ENCODE data around the gene PLEK. TPM values are rescaled to one million over a fixed set of nuclear protein-coding genes. Genes with fewer than 3 reads are reported as not detected.

The PLEK gene
- total and polyA plus RNA-seq, 2 donors (not counting 1 experiment from before 2014, with no cell fraction given), result 39.9 to 78.3 TPM

DNA sequence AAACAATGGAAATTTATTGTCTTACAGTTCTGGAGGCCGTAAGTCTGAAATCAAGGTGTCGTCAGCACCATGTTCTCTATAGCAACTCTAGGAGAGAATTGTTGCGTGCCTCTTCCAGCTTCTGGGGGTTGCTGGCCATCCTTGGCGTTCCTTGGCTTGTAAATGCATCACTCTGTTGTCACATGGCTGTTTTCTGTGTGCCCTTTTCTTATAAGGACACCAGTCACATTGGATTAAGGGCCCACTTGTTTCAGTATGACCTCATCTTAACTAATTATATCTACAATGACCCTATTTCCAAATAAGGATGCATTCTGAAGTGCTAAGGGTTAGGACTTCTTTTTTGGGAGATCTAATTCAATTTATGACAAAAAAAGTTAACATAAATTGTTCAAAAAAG lies 1.4 kb upstream of the PLEK start:
- POLR2A ChIA-PET, result no interaction called here

DNA sequence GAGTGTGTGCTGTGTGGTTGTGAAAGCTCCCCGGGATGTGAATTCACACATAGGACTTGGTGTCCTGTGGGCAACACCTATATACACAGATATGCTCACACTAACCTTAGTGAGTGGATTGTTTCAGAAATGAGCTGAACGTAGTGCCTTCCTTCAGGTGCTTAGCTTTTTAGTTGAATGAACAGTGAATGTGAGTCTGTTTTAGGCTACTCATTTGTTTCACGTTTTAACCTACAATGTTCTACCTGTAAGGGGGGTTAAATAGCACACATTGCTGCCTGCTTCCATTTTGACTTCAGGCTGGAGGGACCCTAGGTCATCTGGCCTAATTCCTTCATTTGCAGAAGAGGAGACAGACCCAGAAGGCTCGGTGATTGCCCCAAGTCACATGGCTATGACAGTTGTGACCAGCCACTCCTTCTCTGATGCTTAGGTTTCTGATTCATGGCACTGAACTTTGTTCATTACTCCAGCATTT lies 1.0 kb downstream of the PLEK start:
- Histone ChIP-seq H3K4me2 (replicated peaks; ENCODE audit: low read depth, low read length, poor library complexity, severe bottlenecking) (peak overlapping the region; percentile 88), H2AFZ (ENCODE audit: insufficient read depth, low read depth, low read length, poor library complexity, severe bottlenecking) (peak overlapping the region; percentile 61), H3K27ac (ENCODE audit: low read length in 2 of 2) (peak overlapping the region; percentile 89 to 91), H3K4me1 (ENCODE audit: control insufficient read depth in 2 of 2, insufficient read depth in 2 of 2, low read length in 2 of 2) (peaks cover 70 to 76% of the 10 kb centered on the region in 2 donors), H3K79me2 (ENCODE audit: control insufficient read depth, insufficient read depth, low read length) (peaks cover 99% of the 10 kb centered on the region), H4K20me1 (ENCODE audit: control insufficient read depth, insufficient read depth, low read length, poor library complexity, severe bottlenecking) (no peaks in the 10 kb centered on the region), H3K9me3 (ENCODE audit: control extremely low read depth in 1 of 3, control insufficient read depth in 2 of 3, insufficient read depth in 1 of 3, low read length in 2 of 3) (peaks cover 0 to 4% (median 0%) of the 10 kb centered on the region in 3 donors), H3K9ac (ENCODE audit: low read length) (peak overlapping the region; percentile 90), H3K27me3 (replicated peaks in 1 of 4; ENCODE audit: control extremely low read depth in 1 of 4, control insufficient read depth in 3 of 4, insufficient read depth in 4 of 4, low read length in 3 of 4) (no peaks in the 10 kb centered on the region), H3K36me3 (replicated peaks in 1 of 2; ENCODE audit: control extremely low read depth in 1 of 2, control insufficient read depth in 1 of 2, extremely low read depth in 1 of 2, insufficient read depth in 2 of 2, low read length in 1 of 2) (peaks cover 0 to 26% of the 10 kb centered on the region in 2 experiments), H3K4me3 (ENCODE audit: control extremely low read depth in 1 of 5, extremely low read depth in 1 of 5, insufficient read depth in 1 of 5, low read depth in 2 of 5, low read length in 4 of 5) (peak overlapping the region; percentile 77 to 98 (median 92))
- no peak for TF ChIP-seq EZH2 (IDR thresholded peaks at IDR 0.05; ENCODE audit: borderline replicate concordance, insufficient read depth, low read depth, low read length, poor library complexity, severe bottlenecking)
- TF ChIP-seq, protein P1, sequence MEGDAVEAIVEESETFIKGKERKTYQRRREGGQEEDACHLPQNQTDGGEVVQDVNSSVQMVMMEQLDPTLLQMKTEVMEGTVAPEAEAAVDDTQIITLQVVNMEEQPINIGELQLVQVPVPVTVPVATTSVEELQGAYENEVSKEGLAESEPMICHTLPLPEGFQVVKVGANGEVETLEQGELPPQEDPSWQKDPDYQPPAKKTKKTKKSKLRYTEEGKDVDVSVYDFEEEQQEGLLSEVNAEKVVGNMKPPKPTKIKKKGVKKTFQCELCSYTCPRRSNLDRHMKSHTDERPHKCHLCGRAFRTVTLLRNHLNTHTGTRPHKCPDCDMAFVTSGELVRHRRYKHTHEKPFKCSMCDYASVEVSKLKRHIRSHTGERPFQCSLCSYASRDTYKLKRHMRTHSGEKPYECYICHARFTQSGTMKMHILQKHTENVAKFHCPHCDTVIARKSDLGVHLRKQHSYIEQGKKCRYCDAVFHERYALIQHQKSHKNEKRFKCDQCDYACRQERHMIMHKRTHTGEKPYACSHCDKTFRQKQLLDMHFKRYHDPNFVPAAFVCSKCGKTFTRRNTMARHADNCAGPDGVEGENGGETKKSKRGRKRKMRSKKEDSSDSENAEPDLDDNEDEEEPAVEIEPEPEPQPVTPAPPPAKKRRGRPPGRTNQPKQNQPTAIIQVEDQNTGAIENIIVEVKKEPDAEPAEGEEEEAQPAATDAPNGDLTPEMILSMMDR (IDR thresholded peaks at IDR 0.05), result no peak
- 0% methylated on average over 1 of the region's 4 CpGs for WGBS (ENCODE audit: insufficient coverage)
- ATAC-seq (ENCODE audit: low read depth) (peak; percentile 32), DNase-seq (peak; percentile 69)
- Mint-ChIP-seq H3K4me1 (peaks cover 84% of the 10 kb centered on the region), H3K9me3 (ENCODE audit: insufficient read depth) (peaks cover 2% of the 10 kb centered on the region), H3K27ac (peak overlapping the region; percentile 97), H3K27me3 (no peaks in the 10 kb centered on the region), H3K4me3 (peak overlapping the region; percentile 97)
- ChIA-PET POLR2A (interaction anchor here (0.6 to 1.6 kb wide), 6 partner anchors 13 to 210 kb away, joined by 3 to 8 read pairs (median 4); no protein-coding TSS in a partner anchor), CTCF (interaction anchor here (0.5 to 10.6 kb wide), 17 partner anchors 13 to 170 kb away, joined by 3 to 163 read pairs (median 5); partner anchors contain the start of gene FBXO48)
- intact Hi-C loops (cut with micrococcal nuclease), result loop anchor here (1.0 to 10.0 kb wide), 5 partner anchors 9 to 419 kb away; no protein-coding TSS in a partner anchor

More for the DNA sequence above, 1.4 kb upstream of the PLEK start:
- no peaks in the 10 kb centered on the region for H3K27me3 ChIP-seq (replicated peaks in 1 of 4; ENCODE audit: control extremely low read depth in 1 of 4, control insufficient read depth in 3 of 4, insufficient read depth in 4 of 4, low read length in 3 of 4)
- no peaks in the 10 kb centered on the region for H3K27me3 Mint-ChIP-seq
- H3K4me2 ChIP-seq (replicated peaks; ENCODE audit: low read depth, low read length, poor library complexity, severe bottlenecking), result peak overlapping the region; percentile 88
- DNase-seq (no peak), ATAC-seq (ENCODE audit: low read depth) (no peak)
- no peak for TF ChIP-seq EZH2 (IDR thresholded peaks at IDR 0.05; ENCODE audit: borderline replicate concordance, insufficient read depth, low read depth, low read length, poor library complexity, severe bottlenecking)
- TF ChIP-seq, protein P1 (IDR thresholded peaks at IDR 0.05), result no peak
- H3K9me3 ChIP-seq (ENCODE audit: control extremely low read depth in 1 of 3, control insufficient read depth in 2 of 3, insufficient read depth in 1 of 3, low read length in 2 of 3), result no peaks in the 10 kb centered on the region
- H3K4me3 ChIP-seq (ENCODE audit: control extremely low read depth in 1 of 5, extremely low read depth in 1 of 5, insufficient read depth in 1 of 5, low read depth in 2 of 5, low read length in 4 of 5), result no peak overlapping the region
- peak overlapping the region; percentile 89 to 91 for H3K27ac ChIP-seq (ENCODE audit: low read length in 2 of 2)
- 92% methylated on average over 4 of the region's 4 CpGs for WGBS (ENCODE audit: insufficient coverage)
- no peak overlapping the region for H3K9ac ChIP-seq (ENCODE audit: low read length)
- intact Hi-C loops (cut with micrococcal nuclease), result loop anchor here (5.0 to 10.0 kb wide), 4 partner anchors 76 to 421 kb away; no protein-coding TSS in a partner anchor
- H4K20me1 ChIP-seq (ENCODE audit: control insufficient read depth, insufficient read depth, low read length, poor library complexity, severe bottlenecking), result no peaks in the 10 kb centered on the region
- CTCF ChIA-PET, result interaction anchor here (10.6 kb wide), 1 partner anchor 78 kb away, joined by 163 read pairs; no protein-coding TSS in a partner anchor
- peaks cover 2% of the 10 kb centered on the region for H3K9me3 Mint-ChIP-seq (ENCODE audit: insufficient read depth)
- H3K79me2 ChIP-seq (ENCODE audit: control insufficient read depth, insufficient read depth, low read length), result peaks cover 76% of the 10 kb centered on the region
- H2AFZ ChIP-seq (ENCODE audit: insufficient read depth, low read depth, low read length, poor library complexity, severe bottlenecking), result no peak overlapping the region
- peak overlapping the region; percentile 97 for H3K27ac Mint-ChIP-seq
- peak overlapping the region; percentile 97 for H3K4me3 Mint-ChIP-seq
- peaks cover 65% of the 10 kb centered on the region for H3K4me1 Mint-ChIP-seq
- H3K4me1 ChIP-seq (ENCODE audit: control insufficient read depth in 2 of 2, insufficient read depth in 2 of 2, low read length in 2 of 2), result peaks cover 51 to 56% of the 10 kb centered on the region in 2 donors
- H3K36me3 ChIP-seq (replicated peaks in 1 of 2; ENCODE audit: control extremely low read depth in 1 of 2, control insufficient read depth in 1 of 2, extremely low read depth in 1 of 2, insufficient read depth in 2 of 2, low read length in 1 of 2), result peaks cover 0 to 13% of the 10 kb centered on the region in 2 experiments
